GM12892 (cell line): ENCODE results near the gene PDF.

Experiments used
- POLR2A ChIP-seq: IDR thresholded peaks from 2 replicates; pipeline ENCODE4 v1.6.1; 2011; ENCODE audit warnings: low read depth, low read length, control low read depth
- POLR2AphosphoS5 ChIP-seq: IDR thresholded peaks from 2 replicates; pipeline ENCODE4 v1.6.1; 2011; ENCODE audit warnings: low read depth, low read length, control low read depth
- TAF1 ChIP-seq: IDR thresholded peaks from 2 replicates; pipeline ENCODE4 v1.6.1; 2011; ENCODE audit warnings: low read depth, mild to moderate bottlenecking, control low read depth, low read length, borderline replicate concordance

- TF ChIP-seq POLR2AphosphoS5: no peak
- TF ChIP-seq POLR2A: no peak
- TF ChIP-seq TAF1: no peak
Observed at GRCh38 chr16:69286941-69287713, 43.3 kb downstream of the PDF start.
